GM06990 (cell line): ENCODE results near the gene JMJD6.
"Not testable (repeated sequence)": the region's sequence is repeated elsewhere in the genome, so short reads cannot be mapped to it uniquely, and the experiment has no call there.

Experiments
- DNase-seq: peaks from one replicate; pipeline ENCODE4 v3.0.0-alpha.2; 2011; ENCODE audit not compliant: insufficient read length; ENCODE audit errors: extremely low read depth
- H3K27me3 ChIP-seq: replicated peaks from 2 replicates; pipeline ENCODE4 v1.6.0; 2011; ENCODE audit warnings: low read length; ENCODE audit not compliant: control insufficient read depth, insufficient read depth
- H3K36me3 ChIP-seq: 2 replicates; pipeline ENCODE4 v1.5.1; 2011; ENCODE audit warnings: low read length; ENCODE audit not compliant: control insufficient read depth, insufficient read depth
- H3K4me3 ChIP-seq: replicated peaks from 2 replicates; pipeline ENCODE4 v1.5.1; 2011; ENCODE audit warnings: low read depth, mild to moderate bottlenecking, control low read depth, low read length
- CTCF ChIP-seq: IDR thresholded peaks from 2 replicates; pipeline ENCODE4 v1.5.1; 2011; ENCODE audit warnings: low read length, control low read depth, mild to moderate bottlenecking, inconsistent platforms; ENCODE audit not compliant: insufficient read depth, poor library complexity, severe bottlenecking

Gene JMJD6

GRCh38 chr17:76727745-76728456, 1.5 kb upstream of the JMJD6 start:
- Histone ChIP-seq H3K27me3 (no peaks in the 10 kb centered on the region), H3K4me3 (peak overlapping the region; percentile 93), H3K36me3 (peaks cover 7% of the 10 kb centered on the region)
- TF ChIP-seq CTCF: no peak
- DNase-seq: peak; percentile 44

GRCh38 chr17:76726776-76727718, 641 bp upstream of the JMJD6 start, which contains the start of gene METTL23:
METTL23 (plus strand) TSS chr17:76726839; CDS start chr17:76729711, 2,872 bp downstream.
- H3K27me3 ChIP-seq: no peaks in the 10 kb centered on the region
- TF ChIP-seq CTCF: peak; percentile 92
- DNase-seq: peak; percentile 87
- peaks cover 10% of the 10 kb centered on the region for H3K36me3 ChIP-seq
- peak within 1 kb of the TSS; percentile 93 for H3K4me3 ChIP-seq

- Histone ChIP-seq H3K4me3 (peak overlapping the region; percentile 93), H3K27me3 (no peaks in the 10 kb centered on the region), H3K36me3 (peaks cover 18% of the 10 kb centered on the region)
- DNase-seq: peak; percentile 79
- TF ChIP-seq CTCF: no peak
Observed at GRCh38 chr17:76725580-76726230, 701 bp downstream of the JMJD6 start.

GRCh38 chr17:76723812-76724211, 2.6 kb downstream of the JMJD6 start:
- Histone ChIP-seq H3K36me3 (peaks cover 24% of the 10 kb centered on the region), H3K27me3 (no peaks in the 10 kb centered on the region), H3K4me3 (no peak overlapping the region)
- no peak for TF ChIP-seq CTCF
- no peak for DNase-seq

- H3K36me3 ChIP-seq: peaks cover 29% of the 10 kb centered on the region
- not testable (repeated sequence) for H3K27me3 ChIP-seq, DNase-seq, H3K4me3 ChIP-seq
Observed at GRCh38 chr17:76722977-76723376, 3.4 kb downstream of the JMJD6 start.
